ENCODE data around the gene AMDHD2.

AMDHD2 gene

GRCh38 chr16:2490190-2491105 lies 29.7 kb upstream of the AMDHD2 start:
- H3K4me1 Mint-ChIP-seq (ENCODE audit: low read depth) = peaks cover 12% of the 10 kb centered on the region
- no peak overlapping the region for H3K27ac Mint-ChIP-seq
- H3K4me3 Mint-ChIP-seq = no peak overlapping the region
- no peaks in the 10 kb centered on the region for H3K36me3 Mint-ChIP-seq
- H3K27me3 Mint-ChIP-seq = no peaks in the 10 kb centered on the region
- H3K9me3 Mint-ChIP-seq (ENCODE audit: low read depth) = no peaks in the 10 kb centered on the region

GRCh38 chr16:2492292-2492691 lies 27.9 kb upstream of the AMDHD2 start:
- Mint-ChIP-seq H3K27ac (no peak overlapping the region), H3K4me3 (no peak overlapping the region), H3K27me3 (no peaks in the 10 kb centered on the region), H3K9me3 (ENCODE audit: low read depth) (no peaks in the 10 kb centered on the region), H3K4me1 (ENCODE audit: low read depth) (peaks cover 4% of the 10 kb centered on the region), H3K36me3 (no peaks in the 10 kb centered on the region)

- H3K4me3 Mint-ChIP-seq = no peak overlapping the region
- H3K9me3 Mint-ChIP-seq (ENCODE audit: low read depth) = no peaks in the 10 kb centered on the region
- H3K27me3 Mint-ChIP-seq = no peaks in the 10 kb centered on the region
- no peaks in the 10 kb centered on the region for H3K36me3 Mint-ChIP-seq
- no peaks in the 10 kb centered on the region for H3K4me1 Mint-ChIP-seq (ENCODE audit: low read depth)
- no peak overlapping the region for H3K27ac Mint-ChIP-seq
Measured at GRCh38 chr16:2493605-2494004, 26.6 kb upstream of the AMDHD2 start.

- no peak overlapping the region for H3K27ac Mint-ChIP-seq
- H3K4me3 Mint-ChIP-seq = no peak overlapping the region
- no peaks in the 10 kb centered on the region for H3K4me1 Mint-ChIP-seq (ENCODE audit: low read depth)
- H3K27me3 Mint-ChIP-seq = no peaks in the 10 kb centered on the region
- H3K9me3 Mint-ChIP-seq (ENCODE audit: low read depth) = no peaks in the 10 kb centered on the region
- H3K36me3 Mint-ChIP-seq = no peaks in the 10 kb centered on the region
Measured at GRCh38 chr16:2494616-2495015, 25.6 kb upstream of the AMDHD2 start.

GRCh38 chr16:2495041-2495440 lies 25.1 kb upstream of the AMDHD2 start:
- Mint-ChIP-seq H3K27ac (no peak overlapping the region), H3K27me3 (no peaks in the 10 kb centered on the region), H3K9me3 (ENCODE audit: low read depth) (no peaks in the 10 kb centered on the region)

GRCh38 chr16:2496223-2497115 lies 23.7 kb upstream of the AMDHD2 start:
- H3K27ac Mint-ChIP-seq = no peak overlapping the region
- H3K4me1 Mint-ChIP-seq (ENCODE audit: low read depth) = no peaks in the 10 kb centered on the region
- no peaks in the 10 kb centered on the region for H3K27me3 Mint-ChIP-seq
- H3K4me3 Mint-ChIP-seq = no peak overlapping the region
- no peaks in the 10 kb centered on the region for H3K36me3 Mint-ChIP-seq
- no peaks in the 10 kb centered on the region for H3K9me3 Mint-ChIP-seq (ENCODE audit: low read depth)

More at GRCh38 chr16:2495041-2495440, 25.1 kb upstream of the AMDHD2 start:
- Mint-ChIP-seq H3K4me3 (no peak overlapping the region), H3K4me1 (ENCODE audit: low read depth) (no peaks in the 10 kb centered on the region), H3K36me3 (no peaks in the 10 kb centered on the region)

- Mint-ChIP-seq H3K27ac (no peak overlapping the region), H3K36me3 (no peaks in the 10 kb centered on the region), H3K27me3 (no peaks in the 10 kb centered on the region), H3K9me3 (ENCODE audit: low read depth) (no peaks in the 10 kb centered on the region), H3K4me1 (ENCODE audit: low read depth) (no peaks in the 10 kb centered on the region), H3K4me3 (no peak overlapping the region)
Measured at GRCh38 chr16:2497116-2497630, 23.0 kb upstream of the AMDHD2 start.

- H3K9me3 Mint-ChIP-seq (ENCODE audit: low read depth) = no peaks in the 10 kb centered on the region
- no peak overlapping the region for H3K4me3 Mint-ChIP-seq
- no peaks in the 10 kb centered on the region for H3K36me3 Mint-ChIP-seq
- no peak overlapping the region for H3K27ac Mint-ChIP-seq
- H3K4me1 Mint-ChIP-seq (ENCODE audit: low read depth) = no peaks in the 10 kb centered on the region
- H3K27me3 Mint-ChIP-seq = no peaks in the 10 kb centered on the region
Measured at GRCh38 chr16:2497695-2498484, 22.3 kb upstream of the AMDHD2 start.

- no peak overlapping the region for H3K27ac Mint-ChIP-seq
- H3K4me1 Mint-ChIP-seq (ENCODE audit: low read depth) = no peaks in the 10 kb centered on the region
- H3K9me3 Mint-ChIP-seq (ENCODE audit: low read depth) = no peaks in the 10 kb centered on the region
- H3K4me3 Mint-ChIP-seq = no peak overlapping the region
- H3K36me3 Mint-ChIP-seq = no peaks in the 10 kb centered on the region
- H3K27me3 Mint-ChIP-seq = no peaks in the 10 kb centered on the region
Measured at GRCh38 chr16:2498531-2499253, 21.5 kb upstream of the AMDHD2 start.

- Mint-ChIP-seq H3K36me3 (no peaks in the 10 kb centered on the region), H3K27me3 (no peaks in the 10 kb centered on the region), H3K27ac (no peak overlapping the region), H3K4me1 (ENCODE audit: low read depth) (no peaks in the 10 kb centered on the region), H3K9me3 (ENCODE audit: low read depth) (no peaks in the 10 kb centered on the region), H3K4me3 (no peak overlapping the region)
Measured at GRCh38 chr16:2499454-2499853, 20.7 kb upstream of the AMDHD2 start.

GRCh38 chr16:2499890-2500429 lies 20.2 kb upstream of the AMDHD2 start:
- Mint-ChIP-seq H3K4me3 (no peak overlapping the region), H3K27ac (no peak overlapping the region), H3K4me1 (ENCODE audit: low read depth) (no peaks in the 10 kb centered on the region), H3K27me3 (no peaks in the 10 kb centered on the region), H3K9me3 (ENCODE audit: low read depth) (no peaks in the 10 kb centered on the region), H3K36me3 (no peaks in the 10 kb centered on the region)

- no peaks in the 10 kb centered on the region for H3K27me3 Mint-ChIP-seq
- no peak overlapping the region for H3K27ac Mint-ChIP-seq
- H3K9me3 Mint-ChIP-seq (ENCODE audit: low read depth) = no peaks in the 10 kb centered on the region
- H3K4me3 Mint-ChIP-seq = no peak overlapping the region
- no peaks in the 10 kb centered on the region for H3K36me3 Mint-ChIP-seq
- H3K4me1 Mint-ChIP-seq (ENCODE audit: low read depth) = no peaks in the 10 kb centered on the region
Measured at GRCh38 chr16:2500430-2500917, 19.7 kb upstream of the AMDHD2 start.

GRCh38 chr16:2500918-2501750 lies 19.0 kb upstream of the AMDHD2 start:
- Mint-ChIP-seq H3K36me3 (no peaks in the 10 kb centered on the region), H3K27ac (no peak overlapping the region), H3K9me3 (ENCODE audit: low read depth) (no peaks in the 10 kb centered on the region), H3K27me3 (no peaks in the 10 kb centered on the region), H3K4me3 (no peak overlapping the region), H3K4me1 (ENCODE audit: low read depth) (no peaks in the 10 kb centered on the region)
